ENCODE results near the gene DCP1A. TPM values are rescaled to one million over a fixed set of nuclear protein-coding genes. Genes with fewer than 3 reads are reported as not detected.

DCP1A gene
- total and polyA plus RNA-seq, 2 of the 13 experiments (the other 11 are each of a cell fraction or from before 2014, with no cell fraction given) = 14.2 to 41.2 TPM

- TF ChIP-seq, protein P1, sequence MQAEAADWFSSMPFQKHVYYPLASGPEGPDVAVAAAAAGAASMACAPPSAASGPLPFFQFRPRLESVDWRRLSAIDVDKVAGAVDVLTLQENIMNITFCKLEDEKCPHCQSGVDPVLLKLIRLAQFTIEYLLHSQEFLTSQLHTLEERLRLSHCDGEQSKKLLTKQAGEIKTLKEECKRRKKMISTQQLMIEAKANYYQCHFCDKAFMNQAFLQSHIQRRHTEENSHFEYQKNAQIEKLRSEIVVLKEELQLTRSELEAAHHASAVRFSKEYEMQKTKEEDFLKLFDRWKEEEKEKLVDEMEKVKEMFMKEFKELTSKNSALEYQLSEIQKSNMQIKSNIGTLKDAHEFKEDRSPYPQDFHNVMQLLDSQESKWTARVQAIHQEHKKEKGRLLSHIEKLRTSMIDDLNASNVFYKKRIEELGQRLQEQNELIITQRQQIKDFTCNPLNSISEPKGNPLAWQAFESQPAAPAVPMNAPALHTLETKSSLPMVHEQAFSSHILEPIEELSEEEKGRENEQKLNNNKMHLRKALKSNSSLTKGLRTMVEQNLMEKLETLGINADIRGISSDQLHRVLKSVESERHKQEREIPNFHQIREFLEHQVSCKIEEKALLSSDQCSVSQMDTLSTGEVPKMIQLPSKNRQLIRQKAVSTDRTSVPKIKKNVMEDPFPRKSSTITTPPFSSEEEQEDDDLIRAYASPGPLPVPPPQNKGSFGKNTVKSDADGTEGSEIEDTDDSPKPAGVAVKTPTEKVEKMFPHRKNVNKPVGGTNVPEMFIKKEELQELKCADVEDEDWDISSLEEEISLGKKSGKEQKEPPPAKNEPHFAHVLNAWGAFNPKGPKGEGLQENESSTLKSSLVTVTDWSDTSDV (CRISPR knock-in tag; IDR thresholded peaks at IDR 0.05) = no peak
- no peak for TF ChIP-seq ZNF782 (CRISPR knock-in tag; IDR thresholded peaks at IDR 0.05; ENCODE audit: borderline replicate concordance)
- TF ChIP-seq ZNF557 (CRISPR knock-in tag; IDR thresholded peaks at IDR 0.05) = no peak
- TF ChIP-seq ZNF709 (CRISPR knock-in tag; IDR thresholded peaks at IDR 0.05) = no peak
- TF ChIP-seq, protein P2, sequence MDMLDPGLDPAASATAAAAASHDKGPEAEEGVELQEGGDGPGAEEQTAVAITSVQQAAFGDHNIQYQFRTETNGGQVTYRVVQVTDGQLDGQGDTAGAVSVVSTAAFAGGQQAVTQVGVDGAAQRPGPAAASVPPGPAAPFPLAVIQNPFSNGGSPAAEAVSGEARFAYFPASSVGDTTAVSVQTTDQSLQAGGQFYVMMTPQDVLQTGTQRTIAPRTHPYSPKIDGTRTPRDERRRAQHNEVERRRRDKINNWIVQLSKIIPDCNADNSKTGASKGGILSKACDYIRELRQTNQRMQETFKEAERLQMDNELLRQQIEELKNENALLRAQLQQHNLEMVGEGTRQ (IDR thresholded peaks at IDR 0.05; ENCODE audit: low read depth, low read length) = no peak
- TF ChIP-seq, protein P2 (CRISPR knock-in tag; IDR thresholded peaks at IDR 0.05; ENCODE audit: borderline replicate concordance) = no peak
- TF ChIP-seq GATAD2A (CRISPR knock-in tag; IDR thresholded peaks at IDR 0.05) = peak; percentile 93
- no peak for TF ChIP-seq MBNL3 (CRISPR knock-in tag; conservative IDR thresholded peaks at IDR 0.05)
- TF ChIP-seq, protein P3, sequence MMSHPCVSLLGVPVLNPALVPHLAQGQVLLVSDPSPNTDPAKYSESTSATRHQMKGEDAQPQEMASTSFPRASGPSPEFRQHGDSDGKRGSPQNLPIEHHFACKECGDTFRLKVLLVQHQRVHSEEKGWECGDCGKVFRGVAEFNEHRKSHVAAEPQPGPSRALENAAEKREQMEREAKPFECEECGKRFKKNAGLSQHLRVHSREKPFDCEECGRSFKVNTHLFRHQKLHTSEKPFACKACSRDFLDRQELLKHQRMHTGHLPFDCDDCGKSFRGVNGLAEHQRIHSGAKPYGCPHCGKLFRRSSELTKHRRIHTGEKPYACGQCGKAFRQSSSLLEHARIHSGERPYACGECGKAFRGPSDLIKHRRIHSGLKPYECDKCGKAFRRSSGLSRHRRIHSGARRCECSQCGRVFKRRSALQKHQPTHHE (CRISPR knock-in tag; IDR thresholded peaks at IDR 0.05; ENCODE audit: borderline replicate concordance) = no peak
- no peak for TF ChIP-seq ZNF549 (CRISPR knock-in tag; IDR thresholded peaks at IDR 0.05)
- TF ChIP-seq ZNF883 (CRISPR knock-in tag; IDR thresholded peaks at IDR 0.05; ENCODE audit: not compliant biosample characterization) = no peak
- peak; percentile 90 for TF ChIP-seq ZNF264 (CRISPR knock-in tag; IDR thresholded peaks at IDR 0.05)
- TF ChIP-seq ZSCAN20 (CRISPR knock-in tag; IDR thresholded peaks at IDR 0.05; ENCODE audit: borderline replicate concordance) = no peak
- TF ChIP-seq POLR2G (IDR thresholded peaks at IDR 0.05; ENCODE audit: low read depth, low read length) = peak; percentile 70
- no peak for TF ChIP-seq PRPF4 (IDR thresholded peaks at IDR 0.05; ENCODE audit: low read depth, low read length, poor library complexity, severe bottlenecking)
- peak; percentile 95; the same call in 2 of the 3 replicates for TF ChIP-seq MXI1 (IDR thresholded peaks at IDR 0.05; ENCODE audit: borderline replicate concordance, low read depth, low read length)
- TF ChIP-seq, protein P4, sequence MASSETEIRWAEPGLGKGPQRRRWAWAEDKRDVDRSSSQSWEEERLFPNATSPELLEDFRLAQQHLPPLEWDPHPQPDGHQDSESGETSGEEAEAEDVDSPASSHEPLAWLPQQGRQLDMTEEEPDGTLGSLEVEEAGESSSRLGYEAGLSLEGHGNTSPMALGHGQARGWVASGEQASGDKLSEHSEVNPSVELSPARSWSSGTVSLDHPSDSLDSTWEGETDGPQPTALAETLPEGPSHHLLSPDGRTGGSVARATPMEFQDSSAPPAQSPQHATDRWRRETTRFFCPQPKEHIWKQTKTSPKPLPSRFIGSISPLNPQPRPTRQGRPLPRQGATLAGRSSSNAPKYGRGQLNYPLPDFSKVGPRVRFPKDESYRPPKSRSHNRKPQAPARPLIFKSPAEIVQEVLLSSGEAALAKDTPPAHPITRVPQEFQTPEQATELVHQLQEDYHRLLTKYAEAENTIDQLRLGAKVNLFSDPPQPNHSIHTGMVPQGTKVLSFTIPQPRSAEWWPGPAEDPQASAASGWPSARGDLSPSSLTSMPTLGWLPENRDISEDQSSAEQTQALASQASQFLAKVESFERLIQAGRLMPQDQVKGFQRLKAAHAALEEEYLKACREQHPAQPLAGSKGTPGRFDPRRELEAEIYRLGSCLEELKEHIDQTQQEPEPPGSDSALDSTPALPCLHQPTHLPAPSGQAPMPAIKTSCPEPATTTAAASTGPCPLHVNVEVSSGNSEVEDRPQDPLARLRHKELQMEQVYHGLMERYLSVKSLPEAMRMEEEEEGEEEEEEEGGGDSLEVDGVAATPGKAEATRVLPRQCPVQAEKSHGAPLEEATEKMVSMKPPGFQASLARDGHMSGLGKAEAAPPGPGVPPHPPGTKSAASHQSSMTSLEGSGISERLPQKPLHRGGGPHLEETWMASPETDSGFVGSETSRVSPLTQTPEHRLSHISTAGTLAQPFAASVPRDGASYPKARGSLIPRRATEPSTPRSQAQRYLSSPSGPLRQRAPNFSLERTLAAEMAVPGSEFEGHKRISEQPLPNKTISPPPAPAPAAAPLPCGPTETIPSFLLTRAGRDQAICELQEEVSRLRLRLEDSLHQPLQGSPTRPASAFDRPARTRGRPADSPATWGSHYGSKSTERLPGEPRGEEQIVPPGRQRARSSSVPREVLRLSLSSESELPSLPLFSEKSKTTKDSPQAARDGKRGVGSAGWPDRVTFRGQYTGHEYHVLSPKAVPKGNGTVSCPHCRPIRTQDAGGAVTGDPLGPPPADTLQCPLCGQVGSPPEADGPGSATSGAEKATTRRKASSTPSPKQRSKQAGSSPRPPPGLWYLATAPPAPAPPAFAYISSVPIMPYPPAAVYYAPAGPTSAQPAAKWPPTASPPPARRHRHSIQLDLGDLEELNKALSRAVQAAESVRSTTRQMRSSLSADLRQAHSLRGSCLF (CRISPR knock-in tag; IDR thresholded peaks at IDR 0.05; ENCODE audit: borderline replicate concordance) = no peak
Observed at GRCh38 chr3:53269888-53270880, 77.2 kb downstream of the DCP1A start (continued).
